Measurements from ENCODE around the gene MYLK4.

- no peak for TF ChIP-seq CTCF (IDR thresholded peaks at IDR 0.05; ENCODE audit: extremely low read depth in 1 of 2, insufficient read depth in 1 of 2, low read depth in 1 of 2, low read length in 2 of 2)
- no peak for TF ChIP-seq FOS (IDR thresholded peaks at IDR 0.05; ENCODE audit: borderline replicate concordance, insufficient read depth, low read length)
- peak; percentile 42 for TF ChIP-seq POLR2AphosphoS5 (IDR thresholded peaks at IDR 0.05; ENCODE audit: insufficient read depth, low read depth, low read length)
- TF ChIP-seq POLR2A (IDR thresholded peaks at IDR 0.05; ENCODE audit: low read depth, low read length) = peak; percentile 58
- TF ChIP-seq MAX (IDR thresholded peaks at IDR 0.05; ENCODE audit: insufficient read depth, insufficient read length) = no peak
- TF ChIP-seq JUN (IDR thresholded peaks at IDR 0.05; ENCODE audit: borderline replicate concordance, insufficient read depth, insufficient read length, low read depth) = no peak
- no peak for TF ChIP-seq EZH2 (IDR thresholded peaks at IDR 0.05; ENCODE audit: borderline replicate concordance, low read depth, low read length, severe bottlenecking)
- TF ChIP-seq GATA2 (IDR thresholded peaks at IDR 0.05; ENCODE audit: insufficient read depth, insufficient read length, low read depth, low read length) = no peak
- no peak for TF ChIP-seq MYC (IDR thresholded peaks at IDR 0.05; ENCODE audit: low read depth, low read length)
Measured at GRCh38 chr6:2764610-2765165, 14.0 kb upstream of the MYLK4 start.
